ENCODE measurements around the gene OSTM1.

OSTM1 gene

GRCh38 chr6:108074359-108075144 is at the start of gene OSTM1:
OSTM1 (minus strand) TSS chr6:108074741; CDS start chr6:108074651, 90 bp downstream.
- DNase-seq (ENCODE audit: low read depth, low spot score): peak; percentile 84

GRCh38 chr6:108123946-108124345 is 49.4 kb upstream of the OSTM1 start:
- DNase-seq (ENCODE audit: low read depth, low spot score): no peak

- no peak for DNase-seq (ENCODE audit: low read depth, low spot score)
Measured at GRCh38 chr6:108123481-108123929, 49.0 kb upstream of the OSTM1 start.

- no peak for DNase-seq (ENCODE audit: low read depth, low spot score)
Measured at GRCh38 chr6:108121612-108122011, 47.1 kb upstream of the OSTM1 start.

GRCh38 chr6:108120311-108120710 is 45.8 kb upstream of the OSTM1 start:
- DNase-seq (ENCODE audit: low read depth, low spot score): no peak

GRCh38 chr6:108119769-108120141 is 45.2 kb upstream of the OSTM1 start:
- DNase-seq (ENCODE audit: low read depth, low spot score): no peak

- no peak for DNase-seq (ENCODE audit: low read depth, low spot score)
Measured at GRCh38 chr6:108118810-108119768, 44.5 kb upstream of the OSTM1 start.

- no peak for DNase-seq (ENCODE audit: low read depth, low spot score)
Measured at GRCh38 chr6:108118359-108118724, 43.8 kb upstream of the OSTM1 start.

- DNase-seq (ENCODE audit: low read depth, low spot score): no peak
Measured at GRCh38 chr6:108117427-108118358, 43.2 kb upstream of the OSTM1 start.

- DNase-seq (ENCODE audit: low read depth, low spot score): no peak
Measured at GRCh38 chr6:108116546-108117426, 42.2 kb upstream of the OSTM1 start.

GRCh38 chr6:108115598-108116058 is 41.1 kb upstream of the OSTM1 start:
- no peak for DNase-seq (ENCODE audit: low read depth, low spot score)

GRCh38 chr6:108114841-108115597 is 40.5 kb upstream of the OSTM1 start:
- no peak for DNase-seq (ENCODE audit: low read depth, low spot score)

GRCh38 chr6:108113557-108114519 is 39.3 kb upstream of the OSTM1 start:
- DNase-seq (ENCODE audit: low read depth, low spot score): no peak

- DNase-seq (ENCODE audit: low read depth, low spot score): no peak
Measured at GRCh38 chr6:108108374-108108773, 33.8 kb upstream of the OSTM1 start.

GRCh38 chr6:108107102-108107501 is 32.6 kb upstream of the OSTM1 start:
- no peak for DNase-seq (ENCODE audit: low read depth, low spot score)

- no peak for DNase-seq (ENCODE audit: low read depth, low spot score)
Measured at GRCh38 chr6:108106694-108107093, 32.2 kb upstream of the OSTM1 start.

GRCh38 chr6:108106261-108106660 is 31.7 kb upstream of the OSTM1 start:
- no peak for DNase-seq (ENCODE audit: low read depth, low spot score)

- no peak for DNase-seq (ENCODE audit: low read depth, low spot score)
Measured at GRCh38 chr6:108105571-108105970, 31.0 kb upstream of the OSTM1 start.
